HCT116 (cell line): ENCODE results near the gene ISCA1. TPM values are rescaled to one million over a fixed set of nuclear protein-coding genes. Genes with fewer than 3 reads are reported as not detected.

Experiments
- ATAC-seq: fragments of 200-7000 bp; cut with Tn5 transposase; 2 replicates; pipeline ENCODE4 v1.9.1; 2020; ENCODE audit warnings: mild to moderate bottlenecking, moderate library complexity
- BruUV-seq: library from RNA; stranded (reverse); fragments of 400-500 nt; replicated peaks from 2 replicates; lab custom pipeline; 2021; lab: Mats Ljungman, UMichigan
- CTCF ChIA-PET: fragments of 300-600 bp; sonication (Branson Sonifier 250); formaldehyde crosslinking; loops from one replicate; lab custom pipeline; 2021; ENCODE audit warnings: antibody characterized with exemption; lab: Charles Lee
- POLR2A ChIA-PET: fragments of 300-600, 350-600 bp; sonication (Branson Sonifier 250); formaldehyde crosslinking; loops from one replicate; lab custom pipeline; 2021; ENCODE audit warnings: antibody characterized with exemption; lab: Charles Lee
- RAD21 ChIA-PET, 2 experiments: fragments of 300-600 bp; sonication (Branson Sonifier 250); formaldehyde crosslinking; loops; one replicate each; lab custom pipeline; 2023; ENCODE audit warnings: low total read pairs in 2 of 2; ENCODE audit not compliant: uncharacterized antibody in 2 of 2, unreplicated experiment in 2 of 2, low non-redundant PET in 1 of 2; lab: Charles Lee
- DNase-seq: peaks from one replicate; pipeline ENCODE4 v3.0.0-alpha.2; 2010; ENCODE audit warnings: low read depth, low spot score
- H2AFZ ChIP-seq: fragments of 200-600 bp; shearing (Covaris generic), sonication (generic); 2 replicates; pipeline ENCODE4 v1.6.1; 2017; ENCODE audit warnings: low read depth, mixed run types, mixed read lengths, antibody characterized with exemption, low read length; ENCODE audit not compliant: poor library complexity, severe bottlenecking
- H3K27ac ChIP-seq: 2 replicates; pipeline ENCODE4 v1.5.1; 2012; ENCODE audit warnings: low read depth, low read length
- H3K27me3 ChIP-seq: fragments of 200-600 bp; sonication (generic); 2 replicates; pipeline ENCODE4 v1.6.1; 2016; ENCODE audit warnings: mixed run types, low read length, mixed read lengths; ENCODE audit not compliant: insufficient read depth
- H3K36me3 ChIP-seq, 2 experiments: fragments of 200-500 bp in 1 of 2; fragments of 200-600 bp in 1 of 2; sonication (Bioruptor generic) in 1 of 2; sonication (generic) in 1 of 2; 2 replicates each; pipeline versions ENCODE4 v1.5.1 to v1.6.1; 2014 to 2016; ENCODE audit warnings: low read length in 2 of 2, inconsistent platforms in 1 of 2, mixed read lengths in 1 of 2, mixed run types in 1 of 2; ENCODE audit not compliant: insufficient read depth in 2 of 2, control insufficient read depth in 1 of 2
- H3K4me1 ChIP-seq, 2 experiments: fragments of 200-600 bp in 1 of 2; sonication (generic) in 1 of 2; 2 replicates each; pipeline versions ENCODE4 v1.5.1 to v1.6.1; 2012 to 2017; ENCODE audit warnings: low read length in 2 of 2, inconsistent platforms in 1 of 2, mild to moderate bottlenecking in 1 of 2, mixed read lengths in 1 of 2, mixed run types in 1 of 2, moderate library complexity in 1 of 2; ENCODE audit not compliant: insufficient read depth in 2 of 2, control insufficient read depth in 1 of 2
- H3K4me2 ChIP-seq: fragments of 200-600 bp; sonication (generic); 2 replicates; pipeline ENCODE4 v1.6.1; 2017; ENCODE audit warnings: mixed run types, low read length, mixed read lengths
- H3K4me3 ChIP-seq, 2 experiments: fragments of 200-600 bp in 1 of 2; sonication (generic) in 1 of 2; replicated peaks in 1 of 2; 2 replicates each; pipeline ENCODE4 v1.5.1; 2011 to 2016; ENCODE audit warnings: low read length in 2 of 2, control low read depth in 1 of 2, low read depth in 1 of 2, mild to moderate bottlenecking in 1 of 2, mixed read lengths in 1 of 2, mixed run types in 1 of 2
- H3K79me2 ChIP-seq: fragments of 200-600 bp; sonication (generic); 2 replicates; pipeline ENCODE4 v1.6.1; 2017; ENCODE audit warnings: mild to moderate bottlenecking, mixed run types, low read length, moderate library complexity, mixed read lengths; ENCODE audit not compliant: insufficient read depth
- H3K9ac ChIP-seq: fragments of 200-600 bp; sonication (generic); 2 replicates; pipeline ENCODE4 v1.6.1; 2016; ENCODE audit warnings: low read length, mixed read lengths
- H3K9me2 ChIP-seq: fragments of 200-600 bp; sonication (generic), shearing (Covaris generic); 2 replicates; pipeline ENCODE4 v1.6.1; 2017; ENCODE audit warnings: mixed run types, mild to moderate bottlenecking, moderate library complexity; ENCODE audit not compliant: insufficient read depth
- H3K9me3 ChIP-seq, 2 experiments: fragments of 200-500 bp in 1 of 2; fragments of 200-600 bp in 1 of 2; sonication (Bioruptor generic) in 1 of 2; sonication (generic) in 1 of 2; 2 replicates each; pipeline ENCODE4 v1.6.1; 2014 to 2017; ENCODE audit warnings: low read length in 2 of 2, mixed read lengths in 2 of 2, inconsistent platforms in 1 of 2, low read depth in 1 of 2, mild to moderate bottlenecking in 1 of 2, mixed run types in 1 of 2, moderate library complexity in 1 of 2; ENCODE audit not compliant: control insufficient read depth in 1 of 2, insufficient read depth in 1 of 2
- H4K20me1 ChIP-seq: fragments of 200-600 bp; sonication (generic), shearing (Covaris generic); 2 replicates; pipeline ENCODE4 v1.6.1; 2017; ENCODE audit warnings: mixed run types, mild to moderate bottlenecking, moderate library complexity; ENCODE audit not compliant: insufficient read depth
- ATF3 ChIP-seq: IDR thresholded peaks from 2 replicates; pipeline ENCODE4 v1.6.1; 2012
- EGR1 ChIP-seq: IDR thresholded peaks from 2 replicates; pipeline ENCODE4 v1.6.1; 2012; ENCODE audit warnings: low read depth
- ELF1 ChIP-seq: IDR thresholded peaks from 2 replicates; pipeline ENCODE4 v1.6.1; 2012; ENCODE audit warnings: low read depth, borderline replicate concordance
- EZH2phosphoT487 ChIP-seq: fragments of 200-600 bp; IDR thresholded peaks from 2 replicates; pipeline ENCODE4 v1.6.1; 2018; ENCODE audit warnings: antibody characterized with exemption, borderline replicate concordance
- FOSL1 ChIP-seq: IDR thresholded peaks from 2 replicates; pipeline ENCODE4 v1.6.1; 2012; ENCODE audit warnings: low read depth
- REST ChIP-seq: IDR thresholded peaks from 2 replicates; pipeline ENCODE4 v1.6.1; 2012; ENCODE audit warnings: low read depth
- SIN3A ChIP-seq: IDR thresholded peaks from 2 replicates; pipeline ENCODE4 v1.6.1; 2012; ENCODE audit warnings: low read depth
- ZBTB33 ChIP-seq: IDR thresholded peaks from 2 replicates; pipeline ENCODE4 v1.6.1; 2011; ENCODE audit warnings: mild to moderate bottlenecking, low read length, moderate library complexity; ENCODE audit not compliant: insufficient replicate concordance; ENCODE audit errors: extremely low read depth
- ZNF274 ChIP-seq: fragments of 200-500 bp; sonication (Bioruptor generic); IDR thresholded peaks from 2 replicates; pipeline ENCODE4 v1.6.1; 2014; ENCODE audit warnings: mild to moderate bottlenecking, low read depth, low read length, inconsistent platforms
- intact Hi-C: fragments of 100-400 bp; cut with micrococcal nuclease; formaldehyde crosslinking; loops from 2 replicates; pipeline ENCODE4 v1.10.0; 2022
- total RNA-seq: library from RNA; stranded (reverse); gene quantifications from one replicate; pipeline ENCODE4 v1.2.1, GENCODE V29; 2021; ENCODE audit not compliant: unreplicated experiment

Gene ISCA1
- total RNA-seq, 1 experiment from 2014 or later = 25.7 TPM

GRCh38 chr9:86308687-86309086, 26.3 kb upstream of the ISCA1 start:
- H3K4me1 ChIP-seq = peaks cover 2% of the 10 kb centered on the region in 2 experiments; a peak in 3 of 4 replicates
- H3K36me3 ChIP-seq = peaks cover 19 to 46% of the 10 kb centered on the region in 2 experiments; a peak in 3 of 4 replicates
- no peak overlapping the region for H2AFZ ChIP-seq
- H3K27ac ChIP-seq = no peak overlapping the region
- TF ChIP-seq ZBTB33 (no peak), EGR1 (no peak), EZH2phosphoT487 (no peak), ELF1 (no peak), FOSL1 (no peak), REST (no peak), SIN3A (no peak), ATF3 (no peak), ZNF274 (no peak)
- no peaks in the 10 kb centered on the region for H3K27me3 ChIP-seq
- ChIA-PET RAD21 (no interaction called here), CTCF (no interaction called here), POLR2A (no interaction called here)
- H3K4me3 ChIP-seq = no peak overlapping the region
- no peaks in the 10 kb centered on the region for H3K79me2 ChIP-seq
- H3K9me3 ChIP-seq = no peaks in the 10 kb centered on the region
- no peak overlapping the region for H3K9ac ChIP-seq
- BruUV-seq = no TSS peak
- no peak for DNase-seq
- ATAC-seq = no peak
- H3K9me2 ChIP-seq = no peaks in the 10 kb centered on the region
- H4K20me1 ChIP-seq = no peaks in the 10 kb centered on the region
- no peak overlapping the region for H3K4me2 ChIP-seq
- intact Hi-C loops = no loop called here
